Adrenal gland (tissue), 5 donors: ENCODE data around the gene DCHS1.

ENCODE experiments used
- CTCF ChIP-seq, 6 experiments: fragments of 450-650 bp in 4 of 6; fragments of 200-600 bp in 2 of 6; sonication (generic) in 1 of 6; IDR thresholded peaks; 1 replicate in 5 of 6; 2 replicates in 1 of 6; pipeline versions ENCODE4 v1.5.1 to v1.8.0; 2016 to 2021; ENCODE audit warnings: antibody characterized with exemption in 6 of 6, mild to moderate bottlenecking in 2 of 6, moderate library complexity in 1 of 6
- POLR2A ChIP-seq, 2 donors: fragments of 450-650 bp; IDR thresholded peaks; one replicate each; pipeline ENCODE4 v1.6.1; 2017; ENCODE audit warnings: antibody characterized with exemption in 2 of 2, mild to moderate bottlenecking in 2 of 2, moderate library complexity in 1 of 2
- donor health status: DM: no; HTN: no; CAD: no.

DNA sequence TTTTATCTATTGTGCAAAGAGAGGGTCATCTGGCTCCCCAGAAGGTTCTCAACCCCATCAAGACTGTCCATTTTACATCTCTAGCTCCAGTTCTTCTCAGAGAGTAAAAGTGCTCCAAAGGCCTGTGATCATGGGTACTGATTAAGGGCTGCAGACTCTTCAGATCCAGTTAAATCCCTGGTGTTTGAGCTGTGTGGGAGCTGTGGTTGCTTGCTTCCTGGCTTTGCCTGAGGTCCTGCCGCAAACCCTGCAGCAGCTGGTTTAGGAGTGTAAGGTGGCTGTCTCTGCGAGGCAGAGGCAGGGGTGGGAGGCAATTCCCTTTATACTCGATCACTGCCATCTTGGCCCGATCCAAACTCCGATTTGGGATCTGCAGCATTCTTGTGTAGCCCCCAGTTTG lies 26.3 kb upstream of the DCHS1 start:
- no peak for TF ChIP-seq CTCF (IDR thresholded peaks at IDR 0.05)
- TF ChIP-seq POLR2A (IDR thresholded peaks at IDR 0.05) = no peak
